Epithelial cell of esophagus (primary cell): ENCODE results near the gene CCDC154.
"Not testable (repeated sequence)": the region's sequence is repeated elsewhere in the genome, so short reads cannot be mapped to it uniquely, and the experiment has no call there.

Source experiments
- DNase-seq: peaks from one replicate; pipeline ENCODE4 v3.0.0; 2010; ENCODE audit warnings: low read depth
- H3K4me3 ChIP-seq: 2 replicates; pipeline ENCODE4 v1.5.1; 2011; ENCODE audit warnings: mild to moderate bottlenecking, low read length, control low read depth
- CTCF ChIP-seq: IDR thresholded peaks from 2 replicates; pipeline ENCODE4 v1.5.1; 2011; ENCODE audit warnings: low read depth, mild to moderate bottlenecking, low read length, control low read depth, inconsistent platforms; ENCODE audit not compliant: insufficient read depth; ENCODE audit errors: missing control alignments

CCDC154 gene

GRCh38 chr16:1488619-1489018, 44.3 kb upstream of the CCDC154 start, which contains the start of gene PTX4:
PTX4 (minus strand) TSS chr16:1488944; CDS start chr16:1488909, 35 bp downstream.
- DNase-seq = no peak
- no peak for TF ChIP-seq CTCF
- H3K4me3 ChIP-seq = no peak within 1 kb of the TSS

- no peak for DNase-seq
- no peak for TF ChIP-seq CTCF
- no peak overlapping the region for H3K4me3 ChIP-seq
These were observed 43.8 kb upstream of the CCDC154 start for GRCh38 chr16:1488054-1488601.

- no peak overlapping the region for H3K4me3 ChIP-seq
- no peak for TF ChIP-seq CTCF
- no peak for DNase-seq
These were observed 43.2 kb upstream of the CCDC154 start for GRCh38 chr16:1487395-1488053.

- no peak for TF ChIP-seq CTCF
- DNase-seq = no peak
- H3K4me3 ChIP-seq = no peak overlapping the region
These were observed 42.4 kb upstream of the CCDC154 start for GRCh38 chr16:1486551-1487390.

GRCh38 chr16:1485847-1486496, 41.6 kb upstream of the CCDC154 start:
- no peak for DNase-seq
- H3K4me3 ChIP-seq = no peak overlapping the region
- TF ChIP-seq CTCF = no peak

- no peak for TF ChIP-seq CTCF
- DNase-seq = no peak
- H3K4me3 ChIP-seq = no peak overlapping the region
These were observed 37.8 kb upstream of the CCDC154 start for GRCh38 chr16:1481906-1482835.

GRCh38 chr16:1478937-1479336, 34.6 kb upstream of the CCDC154 start:
- not testable (repeated sequence) for H3K4me3 ChIP-seq, DNase-seq
